C4-2B (cell line): ENCODE measurements around the gene AQP6.

Source experiments
- ZFX ChIP-seq: fragments of 450-650 bp; IDR thresholded peaks from 2 replicates; pipeline ENCODE4 v1.6.1; 2017
- TF ChIP-seq, protein P1 (sequence below): fragments of 450-650 bp; conservative IDR thresholded peaks from 2 replicates; pipeline ENCODE4 v1.5.1; 2017; ENCODE audit warnings: mild to moderate bottlenecking

DNA sequence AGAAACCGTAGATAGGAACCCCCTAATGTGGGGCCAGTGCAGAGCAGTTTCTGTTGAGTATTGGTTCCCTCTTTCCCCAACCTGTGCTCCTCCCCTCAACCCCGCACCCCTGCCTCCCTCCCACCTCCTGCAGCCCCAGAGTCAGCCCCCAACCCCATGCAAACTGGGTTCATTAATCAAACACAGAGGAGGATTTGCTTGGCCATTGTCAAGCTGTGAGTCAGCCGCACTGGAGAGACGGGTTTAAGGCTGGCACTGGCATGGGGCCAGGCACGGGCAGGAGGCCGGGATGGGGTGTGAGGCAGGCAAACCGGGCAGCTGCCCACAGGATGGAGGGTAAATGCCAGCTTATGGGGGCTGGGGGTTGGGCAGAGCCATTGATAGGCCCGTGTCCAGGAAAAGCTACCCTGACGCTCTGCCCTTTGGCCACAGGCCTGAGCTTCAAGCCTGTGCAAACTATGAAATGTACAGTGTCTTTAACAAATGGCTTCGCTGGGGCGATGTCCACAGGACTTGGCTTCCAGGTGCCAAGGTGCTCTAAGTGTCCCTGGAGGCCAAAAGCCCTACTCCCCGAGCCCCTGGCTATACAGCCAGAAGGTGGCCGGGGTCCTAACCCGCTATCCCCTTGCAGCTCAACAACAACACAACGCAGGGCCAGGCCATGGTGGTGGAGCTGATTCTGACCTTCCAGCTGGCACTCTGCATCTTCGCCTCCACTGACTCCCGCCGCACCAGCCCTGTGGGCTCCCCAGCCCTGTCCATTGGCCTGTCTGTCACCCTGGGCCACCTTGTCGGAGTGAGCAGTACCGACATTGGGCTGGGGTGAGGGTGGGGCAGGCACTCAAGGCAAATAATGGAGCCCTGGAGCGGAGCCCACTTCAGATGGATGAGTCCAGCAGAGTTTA, 9.6 kb upstream of the AQP6 start:
- TF ChIP-seq, protein P1, sequence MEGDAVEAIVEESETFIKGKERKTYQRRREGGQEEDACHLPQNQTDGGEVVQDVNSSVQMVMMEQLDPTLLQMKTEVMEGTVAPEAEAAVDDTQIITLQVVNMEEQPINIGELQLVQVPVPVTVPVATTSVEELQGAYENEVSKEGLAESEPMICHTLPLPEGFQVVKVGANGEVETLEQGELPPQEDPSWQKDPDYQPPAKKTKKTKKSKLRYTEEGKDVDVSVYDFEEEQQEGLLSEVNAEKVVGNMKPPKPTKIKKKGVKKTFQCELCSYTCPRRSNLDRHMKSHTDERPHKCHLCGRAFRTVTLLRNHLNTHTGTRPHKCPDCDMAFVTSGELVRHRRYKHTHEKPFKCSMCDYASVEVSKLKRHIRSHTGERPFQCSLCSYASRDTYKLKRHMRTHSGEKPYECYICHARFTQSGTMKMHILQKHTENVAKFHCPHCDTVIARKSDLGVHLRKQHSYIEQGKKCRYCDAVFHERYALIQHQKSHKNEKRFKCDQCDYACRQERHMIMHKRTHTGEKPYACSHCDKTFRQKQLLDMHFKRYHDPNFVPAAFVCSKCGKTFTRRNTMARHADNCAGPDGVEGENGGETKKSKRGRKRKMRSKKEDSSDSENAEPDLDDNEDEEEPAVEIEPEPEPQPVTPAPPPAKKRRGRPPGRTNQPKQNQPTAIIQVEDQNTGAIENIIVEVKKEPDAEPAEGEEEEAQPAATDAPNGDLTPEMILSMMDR, result no peak
- TF ChIP-seq ZFX, result no peak
